ENCODE data around the gene CPNE2. TPM values are rescaled to one million over a fixed set of nuclear protein-coding genes. Genes with fewer than 3 reads are reported as not detected.

The CPNE2 gene
- total and polyA plus RNA-seq, 10 of the 15 experiments (the other 5 are each of a cell fraction or from before 2014, with no cell fraction given): 3.1 to 22.1 (median 9.9) TPM

DNA sequence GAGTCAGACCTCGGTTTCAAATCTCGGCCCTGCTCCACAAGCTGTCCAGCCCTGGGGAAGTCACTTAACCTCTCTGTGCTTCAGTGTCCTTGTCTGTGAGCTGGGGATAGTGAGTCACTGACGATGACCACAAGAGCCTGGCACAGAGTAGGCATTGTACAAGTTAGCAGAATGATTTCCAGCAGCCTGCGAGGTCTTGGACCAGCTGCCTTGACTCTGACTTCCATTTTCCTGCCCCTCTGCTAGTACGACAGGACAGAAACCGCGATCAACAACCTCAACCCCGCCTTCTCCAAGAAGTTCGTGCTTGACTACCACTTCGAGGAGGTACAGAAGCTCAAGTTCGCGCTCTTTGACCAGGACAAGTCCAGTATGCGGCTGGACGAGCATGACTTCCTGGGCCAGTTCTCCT, 20.7 kb downstream of the CPNE2 start:
- CTCF ChIA-PET: interaction anchor here (0.6 to 3.2 kb wide), 9 partner anchors 10 to 627 kb away, joined by 3 to 15 read pairs (median 3); partner anchors contain the start of gene PSME3IP1
- intact Hi-C loops (cut with micrococcal nuclease; ENCODE audit: unreplicated experiment): no loop called here
- Histone ChIP-seq H3K9me3 (replicated peaks; ENCODE audit: control insufficient read depth, insufficient read depth, low read length) (no peaks in the 10 kb centered on the region), H3K36me3 (ENCODE audit: control insufficient read depth in 2 of 2, insufficient read depth in 2 of 2, low read length in 1 of 2) (no peaks in the 10 kb centered on the region), H3K27ac (ENCODE audit: control insufficient read depth, insufficient read depth) (peak overlapping the region; percentile 28; the same call in 1 of the 2 replicates), H3K79me2 (ENCODE audit: control insufficient read depth, insufficient read depth, low read length) (no peaks in the 10 kb centered on the region), H3K4me1 (ENCODE audit: control insufficient read depth, insufficient read depth, low read length) (peaks cover 17% of the 10 kb centered on the region), H2AFZ (ENCODE audit: control insufficient read depth, low read depth, low read length) (peak overlapping the region; percentile 24; the same call in 1 of the 2 replicates), H3K27me3 (replicated peaks in 1 of 2; ENCODE audit: control insufficient read depth in 2 of 2, insufficient read depth in 2 of 2, low read length in 1 of 2) (no peaks in the 10 kb centered on the region), H3K4me2 (ENCODE audit: control insufficient read depth, insufficient read depth) (peak overlapping the region; percentile 40), H3K9ac (ENCODE audit: control insufficient read depth, insufficient read depth, low read length) (no peak overlapping the region), H4K20me1 (ENCODE audit: control insufficient read depth, insufficient read depth) (no peaks in the 10 kb centered on the region), H3K4me3 (no peak overlapping the region)
- SMC1A ChIA-PET (ENCODE audit: uncharacterized antibody, unreplicated experiment): interaction anchor here (2.3 kb wide), 1 partner anchor 14 kb away, joined by 10 read pairs; no protein-coding TSS in a partner anchor
- WGBS (ENCODE audit: insufficient coverage, insufficient replicate concordance, low lambda C conversion rate, missing lambda C conversion rate): 67% methylated on average over 14 of the region's 14 CpGs
- peak; percentile 34; the same call in 2 of the 3 replicates for ATAC-seq
- in situ Hi-C loops (cut with MboI): no loop called here
- no TSS peak for BruUV-seq (replicated peaks)
- RAD21 ChIA-PET (ENCODE audit: unreplicated experiment): interaction anchor here (1.7 kb wide), 1 partner anchor 20 kb away, joined by 8 read pairs; the partner anchor contains the start of gene CPNE2
- no peak for DNase-seq (ENCODE audit: low read depth, low spot score)
- FAIRE-seq: peak; percentile 86
- POLR2A ChIA-PET: interaction anchor here (0.7 to 1.2 kb wide), 3 partner anchors 14 to 68 kb away, joined by 3 read pairs; no protein-coding TSS in a partner anchor
- TF ChIP-seq NFIC (IDR thresholded peaks at IDR 0.05; ENCODE audit: low read depth, low read length): peak; percentile 2; the same call in 1 of the 2 replicates
- peak; percentile 26; the same call in 1 of the 2 replicates for TF ChIP-seq PAX5 (IDR thresholded peaks at IDR 0.05; ENCODE audit: borderline replicate concordance, low read depth, low read length)
- TF ChIP-seq ZBTB40 (IDR thresholded peaks at IDR 0.05; ENCODE audit: borderline replicate concordance): no peak
